NB4 (cell line): ENCODE data around the gene TXLNB.

Experiments used
- MAX ChIP-seq: IDR thresholded peaks from 2 replicates; pipeline ENCODE4 v1.6.1; 2011; ENCODE audit warnings: low read depth, low read length
- MYC ChIP-seq: IDR thresholded peaks from 2 replicates; pipeline ENCODE4 v1.6.1; 2011; ENCODE audit warnings: low read depth, low read length
- POLR2A ChIP-seq: IDR thresholded peaks from 2 replicates; pipeline ENCODE4 v1.6.1; 2011; ENCODE audit warnings: mild to moderate bottlenecking; ENCODE audit not compliant: insufficient read length; ENCODE audit errors: extremely low read depth
- TF ChIP-seq, protein P1 (sequence below): IDR thresholded peaks from one replicate; pipeline ENCODE4 v1.5.1; 2012; ENCODE audit warnings: low read depth, low read length

DNA sequence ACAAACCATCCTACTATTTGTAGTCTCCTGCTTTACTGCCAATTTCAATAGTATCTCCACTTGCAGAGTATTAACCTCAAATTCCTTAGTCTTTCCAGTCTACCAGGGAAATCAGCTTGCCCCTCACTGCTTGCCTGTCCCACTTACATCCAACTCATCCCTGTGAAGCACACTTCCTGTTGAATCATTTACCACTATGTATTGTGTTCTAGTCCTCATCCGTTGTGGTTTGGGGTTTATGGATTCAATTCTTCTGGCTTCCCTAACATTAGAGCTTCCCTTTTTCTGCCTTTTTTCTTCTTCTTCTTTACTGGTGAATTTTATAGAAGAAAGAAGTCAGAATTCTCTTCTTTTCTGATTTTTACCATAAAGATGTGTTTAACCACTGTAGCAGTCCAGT is 5.1 kb upstream of the TXLNB start:
- TF ChIP-seq, protein P1, sequence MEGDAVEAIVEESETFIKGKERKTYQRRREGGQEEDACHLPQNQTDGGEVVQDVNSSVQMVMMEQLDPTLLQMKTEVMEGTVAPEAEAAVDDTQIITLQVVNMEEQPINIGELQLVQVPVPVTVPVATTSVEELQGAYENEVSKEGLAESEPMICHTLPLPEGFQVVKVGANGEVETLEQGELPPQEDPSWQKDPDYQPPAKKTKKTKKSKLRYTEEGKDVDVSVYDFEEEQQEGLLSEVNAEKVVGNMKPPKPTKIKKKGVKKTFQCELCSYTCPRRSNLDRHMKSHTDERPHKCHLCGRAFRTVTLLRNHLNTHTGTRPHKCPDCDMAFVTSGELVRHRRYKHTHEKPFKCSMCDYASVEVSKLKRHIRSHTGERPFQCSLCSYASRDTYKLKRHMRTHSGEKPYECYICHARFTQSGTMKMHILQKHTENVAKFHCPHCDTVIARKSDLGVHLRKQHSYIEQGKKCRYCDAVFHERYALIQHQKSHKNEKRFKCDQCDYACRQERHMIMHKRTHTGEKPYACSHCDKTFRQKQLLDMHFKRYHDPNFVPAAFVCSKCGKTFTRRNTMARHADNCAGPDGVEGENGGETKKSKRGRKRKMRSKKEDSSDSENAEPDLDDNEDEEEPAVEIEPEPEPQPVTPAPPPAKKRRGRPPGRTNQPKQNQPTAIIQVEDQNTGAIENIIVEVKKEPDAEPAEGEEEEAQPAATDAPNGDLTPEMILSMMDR: no peak
- no peak for TF ChIP-seq POLR2A
- no peak for TF ChIP-seq MYC
- TF ChIP-seq MAX: no peak
